Mucosa of rectum (tissue), 2 donors: ENCODE data around the gene CHAF1A.

Experiments
- H3K27ac ChIP-seq, 2 donors: one replicate each; pipeline ENCODE4 v1.7.0; 2013; ENCODE audit warnings: inconsistent platforms in 2 of 2, low read depth in 2 of 2, low read length in 2 of 2
- H3K27me3 ChIP-seq, 2 donors: one replicate each; pipeline ENCODE4 v1.7.0; 2013; ENCODE audit warnings: low read length in 2 of 2; ENCODE audit not compliant: control insufficient read depth in 2 of 2, insufficient read depth in 2 of 2
- H3K36me3 ChIP-seq, 2 donors: one replicate each; pipeline ENCODE4 v1.7.0; 2013; ENCODE audit warnings: low read length in 2 of 2; ENCODE audit not compliant: control insufficient read depth in 2 of 2, insufficient read depth in 2 of 2
- H3K4me1 ChIP-seq, 2 donors: one replicate each; pipeline ENCODE4 v1.7.0; 2013; ENCODE audit warnings: low read length in 2 of 2, mild to moderate bottlenecking in 1 of 2; ENCODE audit not compliant: control insufficient read depth in 2 of 2, insufficient read depth in 2 of 2
- H3K4me3 ChIP-seq, 2 donors: one replicate each; pipeline ENCODE4 v1.7.0; 2013; ENCODE audit warnings: low read length in 2 of 2
- H3K9ac ChIP-seq, 2 donors: one replicate each; pipeline ENCODE4 v1.7.0; 2013; ENCODE audit warnings: low read length in 2 of 2, low read depth in 1 of 2, mild to moderate bottlenecking in 1 of 2
- H3K9me3 ChIP-seq, 2 donors: one replicate each; pipeline ENCODE4 v1.7.0; 2013; ENCODE audit warnings: low read length in 2 of 2; ENCODE audit not compliant: control insufficient read depth in 2 of 2
- donor health status: healthy.
- donor health status: Normal muscosa, but diverticular disease.

CHAF1A gene

DNA sequence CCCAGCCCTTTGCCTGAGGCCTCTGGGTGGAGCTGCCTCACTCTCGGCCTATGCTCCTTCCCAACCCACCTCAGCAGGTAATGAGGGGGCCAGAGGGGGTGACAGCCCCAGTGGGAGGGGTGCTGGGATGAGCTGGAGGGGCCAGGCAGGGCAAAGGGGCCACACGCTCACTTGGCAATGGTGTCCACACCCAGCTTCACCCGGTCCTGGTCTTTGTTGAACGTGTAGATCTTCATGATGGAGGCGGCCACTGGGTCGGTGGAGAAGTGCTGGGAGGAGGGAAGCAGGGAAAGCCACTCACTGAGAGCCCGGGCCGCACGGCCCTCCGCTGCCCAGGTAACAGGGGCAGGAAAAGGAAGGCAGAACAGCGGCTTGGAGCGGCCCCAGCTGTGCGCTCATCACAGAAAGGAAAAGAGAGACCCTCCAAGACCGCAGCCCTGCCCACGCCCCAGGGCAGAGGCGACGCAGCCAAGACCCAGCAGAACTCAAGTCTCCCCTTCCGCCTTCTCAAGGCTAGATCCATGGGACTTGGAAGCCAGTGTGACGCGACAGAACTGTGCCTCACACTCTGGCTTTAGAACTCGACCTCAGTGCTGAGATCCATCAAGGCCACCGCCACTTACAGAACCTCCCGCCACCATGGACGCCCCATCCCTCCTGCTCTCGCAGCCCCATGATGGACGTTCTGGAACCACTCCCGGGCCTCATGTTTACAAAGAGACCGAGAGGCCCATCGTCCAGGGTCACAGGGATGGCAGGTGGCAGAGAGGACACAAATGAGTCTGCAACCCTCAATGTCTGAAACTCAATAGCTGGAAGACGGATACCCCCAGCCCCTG is 45.9 kb downstream of the CHAF1A start:
- no peak overlapping the region for H3K9ac ChIP-seq
- peaks cover 63 to 69% of the 10 kb centered on the region in 2 donors for H3K36me3 ChIP-seq
- no peaks in the 10 kb centered on the region for H3K4me1 ChIP-seq
- H3K4me3 ChIP-seq, result no peak overlapping the region
- no peak overlapping the region for H3K27ac ChIP-seq
- no peaks in the 10 kb centered on the region for H3K9me3 ChIP-seq
- no peaks in the 10 kb centered on the region for H3K27me3 ChIP-seq

DNA sequence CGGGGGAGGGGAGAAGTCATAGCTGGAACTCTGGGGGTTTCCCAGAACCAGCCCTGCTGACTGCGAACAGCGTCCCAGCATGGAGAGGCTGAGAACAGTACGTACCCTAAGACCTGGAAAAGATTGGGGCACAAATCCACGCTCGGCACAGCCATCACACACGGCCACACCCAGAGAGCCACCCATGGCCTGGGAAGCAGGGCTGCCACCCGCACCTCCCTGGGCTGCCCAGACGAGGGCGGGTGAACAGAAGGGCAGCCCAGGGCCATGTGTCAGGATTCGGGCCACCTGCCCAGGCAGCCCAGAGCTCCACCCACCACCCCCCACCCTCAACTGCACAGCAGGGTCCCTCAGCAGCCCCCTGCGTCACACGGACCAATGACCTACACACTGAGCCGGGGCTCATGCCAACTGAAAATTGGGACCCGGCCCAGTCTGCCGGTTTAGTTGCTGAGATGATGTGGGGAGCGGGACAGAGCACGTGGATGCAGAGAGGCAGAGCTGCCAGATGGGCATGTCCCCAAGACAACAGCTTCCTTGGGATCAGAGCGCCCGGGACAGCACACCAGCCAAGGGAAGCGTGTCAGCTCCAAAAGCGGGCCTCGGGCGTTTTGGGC is 46.7 kb downstream of the CHAF1A start:
- H3K4me3 ChIP-seq, result no peak overlapping the region
- no peak overlapping the region for H3K27ac ChIP-seq
- H3K4me1 ChIP-seq, result no peaks in the 10 kb centered on the region
- no peak overlapping the region for H3K9ac ChIP-seq
- peaks cover 67 to 69% of the 10 kb centered on the region in 2 donors for H3K36me3 ChIP-seq
- no peaks in the 10 kb centered on the region for H3K9me3 ChIP-seq
- H3K27me3 ChIP-seq, result no peaks in the 10 kb centered on the region

DNA sequence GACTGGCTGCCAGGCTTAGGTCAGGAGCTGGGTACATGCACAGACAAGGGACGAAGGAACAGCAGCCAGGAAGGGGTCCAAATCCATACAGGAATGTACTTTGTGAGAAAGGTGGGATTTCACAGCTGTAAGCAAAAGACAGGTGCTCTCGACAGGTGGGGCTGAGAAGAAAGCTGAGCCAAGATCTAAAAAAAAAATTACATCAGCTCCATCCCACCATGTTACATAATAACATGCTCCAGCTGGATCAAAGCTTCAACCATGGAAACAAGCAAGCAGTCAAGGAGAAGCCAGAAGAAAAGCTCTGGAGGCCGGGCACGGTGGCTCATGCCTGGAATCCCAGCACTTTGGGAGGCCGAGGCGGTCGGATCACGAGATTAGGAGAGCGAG is 47.2 kb downstream of the CHAF1A start:
- no peaks in the 10 kb centered on the region for H3K27me3 ChIP-seq
- no peaks in the 10 kb centered on the region for H3K4me1 ChIP-seq
- H3K9me3 ChIP-seq, result no peaks in the 10 kb centered on the region
- H3K27ac ChIP-seq, result no peak overlapping the region
- no peak overlapping the region for H3K4me3 ChIP-seq
- peaks cover 64 to 67% of the 10 kb centered on the region in 2 donors for H3K36me3 ChIP-seq
- H3K9ac ChIP-seq, result no peak overlapping the region

DNA sequence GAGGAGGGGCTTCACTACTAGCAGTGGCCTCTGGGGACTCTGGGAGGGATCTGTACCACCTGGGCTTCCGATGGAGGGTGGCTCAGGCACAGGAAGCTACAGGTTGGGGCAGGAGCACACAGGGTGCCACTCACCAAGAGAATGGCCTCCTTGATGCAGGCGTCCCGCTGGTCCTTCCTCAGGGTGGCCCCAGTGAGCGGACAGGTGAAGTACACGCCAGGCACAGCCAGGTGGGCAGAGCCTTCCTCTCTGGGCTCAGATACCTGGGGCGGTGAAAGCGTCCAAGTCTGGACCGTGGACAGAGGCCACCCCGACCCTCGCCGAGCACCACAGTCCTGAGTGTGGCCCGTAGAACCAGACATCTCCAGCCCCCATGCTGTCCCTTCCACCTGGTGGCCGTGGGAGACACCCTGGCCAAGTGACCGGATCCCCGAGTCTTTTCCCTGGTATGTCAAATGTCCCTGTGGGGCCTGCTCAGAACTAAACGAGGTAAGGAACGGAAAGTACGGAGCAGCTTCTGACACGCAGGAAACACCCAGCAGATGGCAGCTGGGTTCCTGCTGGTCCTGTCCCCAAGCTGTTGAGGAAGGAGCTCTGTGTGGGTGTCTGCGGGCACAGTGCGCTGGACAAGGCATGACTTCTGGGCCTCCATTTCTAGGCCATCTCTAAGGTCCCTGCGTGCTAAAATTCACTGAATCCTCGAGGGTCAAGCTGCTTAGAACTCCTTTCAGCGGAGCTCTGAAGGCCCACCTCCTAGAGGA is 50.0 kb downstream of the CHAF1A start:
- H3K9ac ChIP-seq, result no peak overlapping the region
- peaks cover 41 to 45% of the 10 kb centered on the region in 2 donors for H3K36me3 ChIP-seq
- H3K4me1 ChIP-seq, result peaks cover 12 to 13% of the 10 kb centered on the region in 2 donors
- H3K9me3 ChIP-seq, result no peaks in the 10 kb centered on the region
- H3K27ac ChIP-seq, result no peak overlapping the region
- H3K27me3 ChIP-seq, result no peaks in the 10 kb centered on the region
- H3K4me3 ChIP-seq, result no peak overlapping the region

DNA sequence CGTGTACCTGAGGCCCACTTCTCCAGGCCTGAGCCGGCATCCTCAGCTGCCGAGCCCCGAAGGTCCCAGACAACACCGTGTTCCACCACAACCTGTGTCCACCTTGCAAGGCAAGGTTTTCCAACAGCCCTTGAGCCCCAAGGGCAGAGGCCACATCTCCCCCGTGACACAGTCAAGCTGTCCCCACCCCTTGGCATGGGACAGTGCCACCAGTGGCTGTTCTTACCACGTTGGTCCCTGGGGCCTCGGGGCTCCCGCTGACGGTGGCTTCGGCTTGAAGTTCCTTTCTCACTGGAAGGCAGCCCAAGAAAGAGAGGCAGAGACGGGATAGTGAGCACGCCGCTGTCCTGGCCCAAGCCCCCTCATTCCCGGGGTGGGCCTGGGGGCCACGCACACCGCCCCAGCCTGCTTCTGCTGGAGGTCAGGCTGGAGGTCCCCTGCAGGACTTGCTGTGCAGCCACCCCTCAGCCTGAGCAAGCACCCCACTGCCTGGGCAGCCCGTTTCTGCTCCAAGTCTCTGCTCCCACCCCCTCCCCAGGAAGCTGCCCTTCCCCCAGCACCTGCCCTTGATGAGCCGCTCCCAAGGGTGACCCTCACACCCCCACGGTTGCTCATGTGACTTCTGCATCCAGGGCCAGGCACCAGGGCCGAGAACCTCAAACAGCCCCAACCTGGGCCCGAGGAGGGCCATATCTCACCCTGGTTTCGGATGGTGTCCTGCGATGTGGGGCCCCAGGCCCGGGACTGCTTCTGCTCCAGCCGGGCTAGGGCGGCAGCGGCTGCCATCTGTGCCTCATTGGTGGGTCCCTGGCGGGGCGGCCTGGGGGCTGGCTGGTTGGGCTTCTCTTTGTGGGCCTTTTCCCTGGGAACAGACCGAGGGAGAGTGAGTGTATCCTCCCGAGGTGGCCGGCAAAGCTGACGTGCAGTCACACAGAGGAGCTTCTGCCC is 51.1 kb downstream of the CHAF1A start:
- Histone ChIP-seq H3K27ac (no peak overlapping the region), H3K9me3 (no peaks in the 10 kb centered on the region), H3K27me3 (no peaks in the 10 kb centered on the region), H3K9ac (no peak overlapping the region), H3K36me3 (peaks cover 30 to 41% of the 10 kb centered on the region in 2 donors), H3K4me1 (peaks cover 12 to 13% of the 10 kb centered on the region in 2 donors), H3K4me3 (no peak overlapping the region)

DNA sequence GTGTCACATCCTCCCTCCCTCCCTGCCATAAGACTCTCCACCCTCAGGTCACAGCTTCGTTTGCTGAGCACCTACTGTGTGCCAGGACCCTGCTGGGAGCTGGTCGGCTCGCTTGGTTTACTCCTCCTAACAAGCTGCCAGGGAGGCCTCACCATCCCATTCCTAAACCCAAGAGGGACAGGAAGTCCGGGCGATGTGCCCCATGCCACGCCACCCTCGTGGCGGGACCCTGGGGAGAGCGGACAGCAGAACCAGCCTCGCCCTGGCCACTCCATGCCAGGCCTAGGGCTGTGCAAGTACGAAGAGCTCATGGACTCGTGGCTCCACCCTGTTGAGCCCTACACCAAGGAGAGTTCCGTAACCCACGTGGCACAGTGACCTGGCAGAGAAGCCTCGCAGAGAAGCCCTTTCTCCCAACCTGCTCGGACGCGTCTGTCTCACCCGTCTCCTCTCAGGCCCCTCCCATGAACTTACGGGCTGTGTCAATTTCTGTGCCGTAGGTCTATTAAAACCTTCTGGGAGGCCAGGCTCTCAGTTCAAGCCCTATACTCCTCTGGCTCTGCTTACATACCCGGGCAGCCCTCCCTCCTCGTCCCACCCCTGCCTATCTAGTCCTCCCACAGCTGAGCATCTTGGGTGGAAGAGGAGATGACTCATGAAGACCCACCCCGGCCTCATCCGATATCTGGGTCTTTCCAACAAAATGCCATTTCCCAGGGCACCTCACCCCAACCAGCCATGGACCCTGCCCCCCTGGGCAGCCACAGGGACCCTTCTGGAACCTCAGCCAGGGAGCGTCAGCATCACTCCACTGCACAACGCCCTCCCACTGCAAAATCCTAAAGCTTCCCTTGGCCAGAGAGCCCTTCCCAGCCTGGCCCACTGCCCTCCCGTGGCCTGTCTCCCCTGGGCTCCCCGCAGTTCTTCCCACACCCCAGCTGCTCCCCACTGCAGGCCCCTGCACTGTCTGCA is 52.6 kb downstream of the CHAF1A start:
- Histone ChIP-seq H3K9ac (no peak overlapping the region), H3K27me3 (no peaks in the 10 kb centered on the region), H3K4me3 (no peak overlapping the region), H3K4me1 (peaks cover 12 to 13% of the 10 kb centered on the region in 2 donors), H3K36me3 (peaks cover 19 to 31% of the 10 kb centered on the region in 2 donors), H3K9me3 (no peaks in the 10 kb centered on the region), H3K27ac (no peak overlapping the region)

DNA sequence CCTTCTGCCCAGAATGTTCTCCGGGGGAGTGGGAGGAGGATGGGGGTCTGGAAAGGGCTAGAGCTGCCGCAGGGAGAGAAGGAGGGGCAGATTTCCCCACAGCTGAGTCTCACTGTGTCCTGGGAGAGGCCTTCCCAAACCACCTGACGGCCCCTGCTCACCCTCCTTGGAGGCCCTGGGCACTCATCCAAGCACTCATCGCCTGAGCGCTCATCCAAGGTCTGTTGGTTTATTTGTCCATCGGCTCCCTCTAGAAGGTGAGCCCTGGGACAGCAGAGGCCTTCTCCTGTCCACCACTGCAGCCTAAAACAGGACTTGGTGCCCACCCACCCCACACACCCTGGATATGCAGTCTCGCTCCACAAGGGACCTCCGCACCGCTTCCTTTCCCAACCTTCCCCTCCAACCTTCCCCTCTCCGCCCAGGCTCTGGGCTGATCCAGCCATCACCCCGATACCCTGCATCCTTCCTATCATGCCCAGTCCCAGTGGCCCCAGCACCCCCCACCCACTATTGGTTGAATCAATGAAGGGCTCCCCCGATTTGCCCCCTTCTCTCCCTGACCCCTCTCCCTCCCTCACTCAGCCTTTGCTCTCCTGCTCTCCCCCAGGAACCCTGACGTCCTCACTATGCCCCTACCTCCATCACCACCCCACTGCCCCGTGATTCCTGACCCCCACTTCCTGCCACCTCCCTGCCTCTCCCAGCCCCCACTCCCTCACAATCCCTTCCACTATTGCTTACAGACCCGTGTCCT is 53.5 kb downstream of the CHAF1A start:
- H3K4me3 ChIP-seq, result peak overlapping the region; percentile 65 to 81
- no peaks in the 10 kb centered on the region for H3K9me3 ChIP-seq
- H3K4me1 ChIP-seq, result peaks cover 12 to 13% of the 10 kb centered on the region in 2 donors
- peak overlapping the region; percentile 61 to 66 for H3K9ac ChIP-seq
- H3K36me3 ChIP-seq, result peaks cover 19 to 29% of the 10 kb centered on the region in 2 donors
- no peaks in the 10 kb centered on the region for H3K27me3 ChIP-seq
- peak overlapping the region in 1 of 2 donors; percentile 65 for H3K27ac ChIP-seq

DNA sequence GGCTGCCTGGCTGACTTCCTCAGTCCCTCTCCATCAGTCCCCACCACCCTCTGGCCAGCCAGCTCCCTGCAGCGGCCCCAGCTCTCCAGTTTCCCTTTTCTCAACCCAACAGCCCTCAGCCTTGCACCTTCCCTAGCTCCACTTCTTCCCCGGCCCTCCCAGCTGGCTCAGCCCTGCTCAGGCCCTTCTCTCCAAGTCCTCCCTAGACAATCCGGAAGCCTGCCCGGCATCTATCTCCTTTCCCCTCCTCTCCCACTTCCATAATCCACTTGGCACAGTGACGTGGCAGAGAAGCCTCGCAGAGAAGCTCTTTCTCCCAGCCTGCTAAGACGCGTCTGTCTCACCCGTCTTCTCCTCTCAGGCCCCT is 54.0 kb downstream of the CHAF1A start:
- Histone ChIP-seq H3K27ac (peak overlapping the region in 1 of 2 donors; percentile 65), H3K4me1 (peaks cover 12 to 13% of the 10 kb centered on the region in 2 donors)

More for the DNA sequence above, 54.0 kb downstream of the CHAF1A start:
- Histone ChIP-seq H3K9me3 (no peaks in the 10 kb centered on the region), H3K36me3 (peaks cover 19 to 24% of the 10 kb centered on the region in 2 donors), H3K27me3 (no peaks in the 10 kb centered on the region), H3K9ac (peak overlapping the region; percentile 61 to 66), H3K4me3 (peak overlapping the region; percentile 65 to 81)
